ENCODE data around the gene NKAIN2.

Gene NKAIN2

DNA sequence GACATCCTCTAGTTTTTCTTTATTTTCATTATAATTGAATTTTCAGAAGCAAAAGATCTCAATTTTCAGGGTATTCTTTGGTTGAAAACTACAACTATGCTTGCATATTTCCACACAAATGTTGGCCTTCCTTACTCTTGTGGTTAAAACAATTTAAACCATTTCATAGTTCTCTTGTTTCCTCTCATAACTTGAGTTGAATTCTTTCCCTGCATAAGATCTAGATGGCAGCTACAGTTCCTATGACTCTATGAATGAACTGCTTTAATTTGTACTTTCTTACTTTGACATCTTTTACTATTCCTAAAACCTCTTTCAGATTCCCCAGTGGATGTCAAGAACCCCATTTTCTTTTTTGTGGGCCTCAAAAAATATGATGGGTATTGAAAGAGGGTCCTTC lies 564.5 kb downstream of the NKAIN2 start:
- Histone ChIP-seq H3K23ac (ENCODE audit: low read depth, low read length, poor library complexity) (no peak overlapping the region), H3K27me3 (ENCODE audit: control insufficient read depth in 3 of 3, insufficient read depth in 3 of 3, low read depth in 1 of 3, low read length in 3 of 3) (no peaks in the 10 kb centered on the region), H3K4me1 (ENCODE audit: control insufficient read depth in 2 of 2, insufficient read depth in 1 of 2, low read depth in 1 of 2, low read length in 2 of 2) (no peaks in the 10 kb centered on the region), H3K4me2 (ENCODE audit: insufficient read depth, low read length, poor library complexity, severe bottlenecking) (no peak overlapping the region), H2AK5ac (ENCODE audit: low read depth, low read length) (no peak overlapping the region), H3K18ac (ENCODE audit: low read length) (no peak overlapping the region), H3K9me3 (replicated peaks in 1 of 2; ENCODE audit: control insufficient read depth in 2 of 2, insufficient read depth in 1 of 2, low read depth in 1 of 2, low read length in 2 of 2) (no peaks in the 10 kb centered on the region), H3K27ac (replicated peaks; ENCODE audit: low read length) (no peak overlapping the region), H3K4ac (ENCODE audit: low read length) (no peak overlapping the region), H2BK12ac (ENCODE audit: low read length) (no peak overlapping the region), H2BK5ac (ENCODE audit: low read length) (no peak overlapping the region), H2BK15ac (ENCODE audit: low read length) (no peak overlapping the region), H4K8ac (ENCODE audit: low read depth, low read length) (no peak overlapping the region), H2BK120ac (ENCODE audit: low read depth, low read length) (no peak overlapping the region), H2AFZ (ENCODE audit: low read length) (no peak overlapping the region), H3K36me3 (replicated peaks in 1 of 2; ENCODE audit: control insufficient read depth in 2 of 2, insufficient read depth in 2 of 2, low read length in 2 of 2) (no peaks in the 10 kb centered on the region), H3K79me1 (ENCODE audit: low read depth, low read length) (no peaks in the 10 kb centered on the region), H3K14ac (ENCODE audit: low read length) (no peak overlapping the region), H3K9ac (ENCODE audit: low read depth, low read length, poor library complexity) (no peak overlapping the region), H4K91ac (ENCODE audit: low read depth, low read length, poor library complexity) (no peak overlapping the region), H3K4me3 (ENCODE audit: low read length in 2 of 2) (no peak overlapping the region)
- no peak for DNase-seq (ENCODE audit: low spot score)

DNA sequence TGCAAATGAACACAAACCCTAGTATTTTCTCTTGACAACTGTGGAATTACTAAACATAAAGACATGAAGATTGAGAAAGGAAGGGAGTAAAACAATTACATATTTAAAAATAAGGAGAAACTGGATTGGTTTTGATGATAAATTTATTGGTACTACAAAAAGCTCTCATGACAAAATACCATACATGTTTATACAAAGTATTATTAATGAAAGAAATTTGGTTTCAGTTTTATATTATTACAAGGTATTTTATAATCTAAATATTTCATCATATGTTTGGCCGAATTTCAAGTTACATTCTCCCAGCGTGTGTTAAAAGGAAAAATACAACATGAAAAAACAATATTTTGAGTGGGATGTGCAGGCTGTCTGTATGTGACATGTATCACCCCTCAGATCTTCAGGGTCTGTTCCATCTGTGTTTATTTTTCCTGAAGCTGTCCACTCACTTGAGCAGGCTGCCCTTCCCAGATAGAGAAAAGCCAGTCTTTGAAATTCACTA lies 568.4 kb downstream of the NKAIN2 start:
- Histone ChIP-seq H3K36me3 (replicated peaks in 1 of 2; ENCODE audit: control insufficient read depth in 2 of 2, insufficient read depth in 2 of 2, low read length in 2 of 2) (no peaks in the 10 kb centered on the region), H3K27me3 (ENCODE audit: control insufficient read depth in 3 of 3, insufficient read depth in 3 of 3, low read depth in 1 of 3, low read length in 3 of 3) (no peaks in the 10 kb centered on the region), H3K27ac (replicated peaks; ENCODE audit: low read length) (no peak overlapping the region), H3K18ac (ENCODE audit: low read length) (no peak overlapping the region), H3K4me2 (ENCODE audit: insufficient read depth, low read length, poor library complexity, severe bottlenecking) (no peak overlapping the region), H3K79me1 (ENCODE audit: low read depth, low read length) (no peaks in the 10 kb centered on the region), H3K14ac (ENCODE audit: low read length) (no peak overlapping the region), H4K91ac (ENCODE audit: low read depth, low read length, poor library complexity) (no peak overlapping the region), H2AFZ (ENCODE audit: low read length) (no peak overlapping the region), H2BK5ac (ENCODE audit: low read length) (no peak overlapping the region), H3K4me1 (ENCODE audit: control insufficient read depth in 2 of 2, insufficient read depth in 1 of 2, low read depth in 1 of 2, low read length in 2 of 2) (no peaks in the 10 kb centered on the region), H3K4ac (ENCODE audit: low read length) (no peak overlapping the region), H3K23ac (ENCODE audit: low read depth, low read length, poor library complexity) (no peak overlapping the region), H2AK5ac (ENCODE audit: low read depth, low read length) (no peak overlapping the region), H3K4me3 (ENCODE audit: low read length in 2 of 2) (no peak overlapping the region), H2BK120ac (ENCODE audit: low read depth, low read length) (no peak overlapping the region), H2BK12ac (ENCODE audit: low read length) (no peak overlapping the region), H4K8ac (ENCODE audit: low read depth, low read length) (no peak overlapping the region), H3K9ac (ENCODE audit: low read depth, low read length, poor library complexity) (no peak overlapping the region), H3K9me3 (replicated peaks in 1 of 2; ENCODE audit: control insufficient read depth in 2 of 2, insufficient read depth in 1 of 2, low read depth in 1 of 2, low read length in 2 of 2) (no peaks in the 10 kb centered on the region), H2BK15ac (ENCODE audit: low read length) (no peak overlapping the region)
- no peak for DNase-seq (ENCODE audit: low spot score)
- no CpG with 5 or more reads among the region's 2 CpGs for WGBS, 2 donors (ENCODE audit: extremely low coverage in 2 of 2, insufficient read length in 2 of 2, insufficient replicate concordance in 1 of 2)

DNA sequence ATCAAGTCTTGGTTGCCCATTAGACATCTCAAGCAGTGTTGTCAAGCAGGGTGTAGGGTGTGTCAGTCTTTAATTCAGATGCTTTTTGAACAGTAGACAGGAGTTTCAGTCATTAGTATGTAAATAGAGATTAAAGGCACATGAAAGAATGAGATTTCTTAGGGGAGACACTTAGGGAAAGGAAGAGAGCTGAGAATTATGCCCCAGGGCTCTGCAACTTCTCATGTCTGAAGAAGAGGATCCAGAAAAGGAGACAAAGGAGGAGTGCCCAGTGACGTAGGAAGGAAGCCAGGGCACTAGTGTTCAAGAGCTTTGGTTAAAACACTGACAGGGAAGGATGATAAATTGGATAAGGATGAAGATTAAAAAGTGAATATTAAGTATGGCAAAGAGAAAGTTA lies 569.7 kb downstream of the NKAIN2 start:
- Histone ChIP-seq H3K9me3 (replicated peaks in 1 of 2; ENCODE audit: control insufficient read depth in 2 of 2, insufficient read depth in 1 of 2, low read depth in 1 of 2, low read length in 2 of 2) (no peaks in the 10 kb centered on the region), H3K9ac (ENCODE audit: low read depth, low read length, poor library complexity) (no peak overlapping the region), H2AFZ (ENCODE audit: low read length) (no peak overlapping the region), H3K4ac (ENCODE audit: low read length) (no peak overlapping the region), H2BK120ac (ENCODE audit: low read depth, low read length) (no peak overlapping the region), H3K4me1 (ENCODE audit: control insufficient read depth in 2 of 2, insufficient read depth in 1 of 2, low read depth in 1 of 2, low read length in 2 of 2) (no peaks in the 10 kb centered on the region), H4K8ac (ENCODE audit: low read depth, low read length) (no peak overlapping the region), H2BK5ac (ENCODE audit: low read length) (no peak overlapping the region), H3K23ac (ENCODE audit: low read depth, low read length, poor library complexity) (no peak overlapping the region), H3K27me3 (ENCODE audit: control insufficient read depth in 3 of 3, insufficient read depth in 3 of 3, low read depth in 1 of 3, low read length in 3 of 3) (no peaks in the 10 kb centered on the region), H4K91ac (ENCODE audit: low read depth, low read length, poor library complexity) (no peak overlapping the region), H3K27ac (replicated peaks; ENCODE audit: low read length) (no peak overlapping the region), H2AK5ac (ENCODE audit: low read depth, low read length) (no peak overlapping the region), H3K79me1 (ENCODE audit: low read depth, low read length) (no peaks in the 10 kb centered on the region), H3K18ac (ENCODE audit: low read length) (no peak overlapping the region), H3K14ac (ENCODE audit: low read length) (no peak overlapping the region), H2BK12ac (ENCODE audit: low read length) (no peak overlapping the region), H2BK15ac (ENCODE audit: low read length) (no peak overlapping the region), H3K4me2 (ENCODE audit: insufficient read depth, low read length, poor library complexity, severe bottlenecking) (no peak overlapping the region), H3K36me3 (replicated peaks in 1 of 2; ENCODE audit: control insufficient read depth in 2 of 2, insufficient read depth in 2 of 2, low read length in 2 of 2) (no peaks in the 10 kb centered on the region), H3K4me3 (ENCODE audit: low read length in 2 of 2) (no peak overlapping the region)
- DNase-seq (ENCODE audit: low spot score): no peak
- no CpG with 5 or more reads among the region's 1 CpG for WGBS, 2 donors (ENCODE audit: extremely low coverage in 2 of 2, insufficient read length in 2 of 2, insufficient replicate concordance in 1 of 2)

DNA sequence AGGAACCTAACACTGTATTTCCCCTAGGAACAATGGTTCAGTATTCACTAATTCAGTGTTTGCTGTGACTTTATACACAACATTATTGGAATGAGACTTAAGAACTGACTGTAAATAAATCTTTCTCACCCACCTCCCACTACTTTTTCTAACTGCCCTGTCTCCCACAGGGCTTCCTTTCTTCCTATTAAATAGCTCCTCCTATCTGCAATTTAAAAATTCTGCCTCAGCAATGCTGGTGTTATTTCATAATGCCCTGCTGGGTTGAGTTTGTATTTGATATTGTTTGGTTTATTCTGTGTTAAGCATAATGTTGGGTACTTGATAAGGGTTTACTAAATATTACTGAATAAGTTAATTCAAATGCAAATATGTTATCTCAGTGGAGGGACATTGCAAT lies 585.5 kb downstream of the NKAIN2 start:
- H3K79me1 ChIP-seq (ENCODE audit: low read depth, low read length): no peaks in the 10 kb centered on the region
- no peak overlapping the region for H2AFZ ChIP-seq (ENCODE audit: low read length)
- no peak overlapping the region for H3K9ac ChIP-seq (ENCODE audit: low read depth, low read length, poor library complexity)
- H3K36me3 ChIP-seq (replicated peaks in 1 of 2; ENCODE audit: control insufficient read depth in 2 of 2, insufficient read depth in 2 of 2, low read length in 2 of 2): no peaks in the 10 kb centered on the region
- H3K14ac ChIP-seq (ENCODE audit: low read length): no peak overlapping the region
- H2BK120ac ChIP-seq (ENCODE audit: low read depth, low read length): no peak overlapping the region
- H3K27me3 ChIP-seq (ENCODE audit: control insufficient read depth in 3 of 3, insufficient read depth in 3 of 3, low read depth in 1 of 3, low read length in 3 of 3): no peaks in the 10 kb centered on the region
- no peak overlapping the region for H3K27ac ChIP-seq (replicated peaks; ENCODE audit: low read length)
- no peak overlapping the region for H2AK5ac ChIP-seq (ENCODE audit: low read depth, low read length)
- H3K4me1 ChIP-seq (ENCODE audit: control insufficient read depth in 2 of 2, insufficient read depth in 1 of 2, low read depth in 1 of 2, low read length in 2 of 2): no peaks in the 10 kb centered on the region
- no peak overlapping the region for H3K23ac ChIP-seq (ENCODE audit: low read depth, low read length, poor library complexity)
- no peak overlapping the region for H2BK5ac ChIP-seq (ENCODE audit: low read length)
- H4K8ac ChIP-seq (ENCODE audit: low read depth, low read length): no peak overlapping the region
- peaks cover 0 to 5% of the 10 kb centered on the region in 2 donors for H3K9me3 ChIP-seq (replicated peaks in 1 of 2; ENCODE audit: control insufficient read depth in 2 of 2, insufficient read depth in 1 of 2, low read depth in 1 of 2, low read length in 2 of 2)
- H3K4ac ChIP-seq (ENCODE audit: low read length): no peak overlapping the region
- no peak overlapping the region for H2BK15ac ChIP-seq (ENCODE audit: low read length)
- no peak overlapping the region for H4K91ac ChIP-seq (ENCODE audit: low read depth, low read length, poor library complexity)
- DNase-seq (ENCODE audit: low spot score): no peak
- H2BK12ac ChIP-seq (ENCODE audit: low read length): no peak overlapping the region
- H3K4me2 ChIP-seq (ENCODE audit: insufficient read depth, low read length, poor library complexity, severe bottlenecking): no peak overlapping the region
- no peak overlapping the region for H3K18ac ChIP-seq (ENCODE audit: low read length)
- H3K4me3 ChIP-seq (ENCODE audit: low read length in 2 of 2): no peak overlapping the region
